A673 (cell line): ENCODE data around the gene TMTC2. TPM values are rescaled to one million over a fixed set of nuclear protein-coding genes. Genes with fewer than 3 reads are reported as not detected.

Source experiments
- BruUV-seq: library from RNA; stranded (reverse); fragments of 400-500 nt; replicated peaks from 2 replicates; lab custom pipeline; 2021; lab: Mats Ljungman, UMichigan
- CTCF ChIA-PET: fragments of 300-600 bp; sonication (Branson Sonifier 250); formaldehyde crosslinking; loops from one replicate; lab custom pipeline; 2022; ENCODE audit warnings: antibody characterized with exemption; lab: Charles Lee
- POLR2A ChIA-PET: fragments of 300-600 bp; sonication (Branson Sonifier 250); formaldehyde crosslinking; loops from one replicate; lab custom pipeline; 2022; ENCODE audit warnings: antibody characterized with exemption; ENCODE audit not compliant: low non-redundant PET; lab: Charles Lee
- DNase-seq: peaks from one replicate; pipeline ENCODE4 v3.0.0-alpha.2; 2015; ENCODE audit warnings: low spot score
- H3K27ac ChIP-seq: fragments of 200-600 bp; sonication (generic); 2 replicates; pipeline ENCODE4 v1.5.1; 2016; ENCODE audit warnings: mixed run types, low read depth, mild to moderate bottlenecking, mixed read lengths, antibody characterized with exemption, low read length; ENCODE audit not compliant: poor library complexity, severe bottlenecking
- H3K27me3 ChIP-seq: fragments of 200-600 bp; sonication (generic); replicated peaks from 2 replicates; pipeline ENCODE4 v1.6.1; 2017; ENCODE audit warnings: mixed run types, low read depth, mild to moderate bottlenecking, mixed read lengths, antibody characterized with exemption, low read length; ENCODE audit not compliant: insufficient read depth, poor library complexity
- H3K36me3 ChIP-seq: fragments of 200-600 bp; sonication (generic); 2 replicates; pipeline ENCODE4 v1.6.1; 2016; ENCODE audit warnings: mixed run types, mild to moderate bottlenecking, mixed read lengths, antibody characterized with exemption, low read length; ENCODE audit not compliant: insufficient read depth, poor library complexity, severe bottlenecking
- H3K4me1 ChIP-seq: fragments of 200-600 bp; sonication (generic); 2 replicates; pipeline ENCODE4 v1.6.1; 2017; ENCODE audit warnings: mixed run types, mild to moderate bottlenecking, mixed read lengths, antibody characterized with exemption, low read length; ENCODE audit not compliant: insufficient read depth, poor library complexity, severe bottlenecking
- H3K4me3 ChIP-seq: fragments of 200-600 bp; sonication (generic); 2 replicates; pipeline ENCODE4 v1.5.1; 2016; ENCODE audit warnings: low read depth, mixed run types, mild to moderate bottlenecking, mixed read lengths, low read length; ENCODE audit not compliant: poor library complexity, severe bottlenecking
- H3K9me3 ChIP-seq: fragments of 200-600 bp; sonication (generic); 2 replicates; pipeline ENCODE4 v1.6.1; 2016; ENCODE audit warnings: mixed run types, low read depth, mild to moderate bottlenecking, mixed read lengths, antibody characterized with exemption, low read length; ENCODE audit not compliant: poor library complexity, severe bottlenecking
- EZH2 ChIP-seq: fragments of 200-600 bp; sonication (generic); IDR thresholded peaks from 2 replicates; pipeline ENCODE4 v1.6.1; 2017; ENCODE audit warnings: borderline replicate concordance, low read depth, mild to moderate bottlenecking, mixed read lengths, antibody characterized with exemption, low read length; ENCODE audit not compliant: poor library complexity, severe bottlenecking
- intact Hi-C: fragments of 100-400 bp; cut with micrococcal nuclease; formaldehyde crosslinking; loops from one replicate; pipeline ENCODE4 v1.10.0; 2022; ENCODE audit not compliant: unreplicated experiment
- total RNA-seq: library from RNA; stranded (reverse); gene quantifications from 2 replicates; pipeline ENCODE4 v1.2.3, GENCODE V29; 2021
- TF ChIP-seq, protein P1 (sequence below): fragments of 300-800, 200-600 bp; sonication (generic); conservative IDR thresholded peaks from 2 replicates; pipeline ENCODE4 v1.5.1; 2017; ENCODE audit warnings: low read depth, mild to moderate bottlenecking, antibody characterized with exemption, low read length, moderate library complexity, mixed read lengths

Gene TMTC2
- total RNA-seq, 1 experiment from 2014 or later, result 3.3 TPM

DNA sequence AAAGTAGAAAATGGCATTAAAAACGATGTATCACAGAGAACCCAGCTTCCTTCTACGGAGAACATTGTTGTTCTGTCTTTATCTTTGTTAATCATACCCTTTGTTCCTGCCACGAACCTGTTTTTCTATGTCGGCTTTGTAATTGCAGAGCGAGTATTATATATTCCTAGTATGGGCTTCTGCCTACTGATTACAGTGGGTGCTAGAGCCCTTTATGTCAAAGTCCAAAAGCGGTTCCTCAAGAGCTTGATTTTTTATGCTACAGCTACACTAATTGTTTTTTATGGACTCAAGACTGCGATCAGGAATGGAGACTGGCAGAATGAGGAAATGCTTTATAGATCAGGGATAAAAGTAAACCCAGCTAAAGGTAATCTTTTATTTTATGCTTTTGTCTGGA is 209.6 kb downstream of the TMTC2 start:
- no peak for TF ChIP-seq EZH2
- TF ChIP-seq, protein P1, sequence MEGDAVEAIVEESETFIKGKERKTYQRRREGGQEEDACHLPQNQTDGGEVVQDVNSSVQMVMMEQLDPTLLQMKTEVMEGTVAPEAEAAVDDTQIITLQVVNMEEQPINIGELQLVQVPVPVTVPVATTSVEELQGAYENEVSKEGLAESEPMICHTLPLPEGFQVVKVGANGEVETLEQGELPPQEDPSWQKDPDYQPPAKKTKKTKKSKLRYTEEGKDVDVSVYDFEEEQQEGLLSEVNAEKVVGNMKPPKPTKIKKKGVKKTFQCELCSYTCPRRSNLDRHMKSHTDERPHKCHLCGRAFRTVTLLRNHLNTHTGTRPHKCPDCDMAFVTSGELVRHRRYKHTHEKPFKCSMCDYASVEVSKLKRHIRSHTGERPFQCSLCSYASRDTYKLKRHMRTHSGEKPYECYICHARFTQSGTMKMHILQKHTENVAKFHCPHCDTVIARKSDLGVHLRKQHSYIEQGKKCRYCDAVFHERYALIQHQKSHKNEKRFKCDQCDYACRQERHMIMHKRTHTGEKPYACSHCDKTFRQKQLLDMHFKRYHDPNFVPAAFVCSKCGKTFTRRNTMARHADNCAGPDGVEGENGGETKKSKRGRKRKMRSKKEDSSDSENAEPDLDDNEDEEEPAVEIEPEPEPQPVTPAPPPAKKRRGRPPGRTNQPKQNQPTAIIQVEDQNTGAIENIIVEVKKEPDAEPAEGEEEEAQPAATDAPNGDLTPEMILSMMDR, result no peak
- DNase-seq, result no peak
- H3K9me3 ChIP-seq, result no peaks in the 10 kb centered on the region
- H3K27ac ChIP-seq, result no peak overlapping the region
- no peaks in the 10 kb centered on the region for H3K27me3 ChIP-seq
- no TSS peak for BruUV-seq
- intact Hi-C loops, result no loop called here
- no peak overlapping the region for H3K4me3 ChIP-seq
- no peaks in the 10 kb centered on the region for H3K36me3 ChIP-seq
- no peaks in the 10 kb centered on the region for H3K4me1 ChIP-seq
- CTCF ChIA-PET, result no interaction called here
- POLR2A ChIA-PET, result no interaction called here

DNA sequence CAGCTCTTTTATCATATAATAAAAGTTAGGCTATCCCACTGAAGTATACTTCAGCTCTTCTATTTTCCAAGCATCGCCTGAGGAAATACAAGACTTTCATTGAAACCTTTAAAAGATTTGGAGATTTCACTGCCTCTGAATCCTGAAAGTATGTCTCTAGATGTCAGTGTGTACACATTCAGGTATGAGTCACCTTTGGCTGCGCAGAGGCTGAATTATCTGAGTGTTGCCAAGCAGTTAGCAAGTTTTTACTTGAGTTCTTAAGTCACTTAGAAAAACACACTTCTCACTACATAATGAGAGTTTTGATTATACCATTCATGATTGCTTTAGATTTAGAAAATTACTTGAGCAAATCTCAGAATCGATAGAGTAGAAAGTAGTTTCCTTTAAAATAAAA is 210.3 kb downstream of the TMTC2 start:
- intact Hi-C loops, result no loop called here
- POLR2A ChIA-PET, result no interaction called here
- BruUV-seq, result no TSS peak
- Histone ChIP-seq H3K36me3 (no peaks in the 10 kb centered on the region), H3K4me3 (no peak overlapping the region), H3K9me3 (no peaks in the 10 kb centered on the region), H3K4me1 (no peaks in the 10 kb centered on the region), H3K27me3 (no peaks in the 10 kb centered on the region), H3K27ac (no peak overlapping the region)
- DNase-seq, result no peak
- CTCF ChIA-PET, result no interaction called here
- TF ChIP-seq, protein P1, result no peak
- TF ChIP-seq EZH2, result no peak

DNA sequence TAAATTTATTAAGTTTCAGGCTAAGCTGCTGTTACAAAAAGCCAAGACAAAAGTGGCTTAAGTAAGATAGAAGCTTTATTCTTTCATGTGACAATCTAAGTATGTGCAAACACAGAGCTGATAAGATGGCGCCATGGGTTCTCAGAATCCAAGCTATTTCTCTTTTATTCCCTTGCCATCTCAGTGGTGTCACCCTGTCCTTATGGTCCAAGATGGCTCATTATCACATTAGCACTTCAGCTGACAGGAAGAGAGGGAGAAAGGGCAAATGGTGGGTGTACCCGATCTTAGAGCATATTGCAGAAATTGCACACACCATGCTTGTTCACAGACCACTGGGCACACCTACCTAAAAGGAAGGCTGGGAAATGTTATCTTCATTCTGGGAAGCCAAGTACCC is 211.7 kb downstream of the TMTC2 start:
- ChIA-PET POLR2A (interaction anchor here (0.7 kb wide), 1 partner anchor 1894 kb away, joined by 5 read pairs; no protein-coding TSS in a partner anchor), CTCF (no interaction called here)
- Histone ChIP-seq H3K27ac (no peak overlapping the region), H3K36me3 (no peaks in the 10 kb centered on the region), H3K4me1 (no peaks in the 10 kb centered on the region), H3K4me3 (no peak overlapping the region), H3K27me3 (no peaks in the 10 kb centered on the region), H3K9me3 (no peaks in the 10 kb centered on the region)
- TF ChIP-seq, protein P1, result no peak
- TF ChIP-seq EZH2, result no peak
- BruUV-seq, result no TSS peak
- intact Hi-C loops, result no loop called here
- no peak for DNase-seq
